GM21360 (cell line): ENCODE data around the gene CACHD1.

Source experiments
- ATAC-seq: cut with Tn5 transposase; IDR thresholded peaks from one replicate; pipeline ENCODE4 v1.9.1; 2021; ENCODE audit warnings: mild to moderate bottlenecking, moderate library complexity; ENCODE audit not compliant: unreplicated experiment

The CACHD1 gene

GRCh38 chr1:64519901-64520300 lies 50.0 kb downstream of the CACHD1 start:
- no peak for ATAC-seq

DNA sequence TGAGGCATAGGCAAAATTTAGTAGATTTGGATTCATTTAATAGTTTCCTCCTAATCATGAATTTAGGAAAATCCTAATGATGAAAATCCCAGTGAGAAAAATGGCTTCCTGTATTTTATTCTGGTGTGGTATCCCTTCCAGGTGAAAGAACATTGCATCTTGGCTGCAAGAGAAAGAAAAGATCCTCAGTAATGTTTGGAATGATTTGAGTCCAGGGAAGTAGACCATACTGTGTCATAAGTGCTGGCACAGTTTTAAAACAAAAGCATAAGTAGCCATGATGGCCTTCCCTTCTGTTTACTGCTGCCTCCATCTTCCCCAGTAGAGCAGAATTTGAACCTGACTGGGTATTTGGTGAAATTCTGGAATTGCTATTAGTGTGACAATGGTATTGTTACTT lies 52.8 kb downstream of the CACHD1 start:
- ATAC-seq: no peak

DNA sequence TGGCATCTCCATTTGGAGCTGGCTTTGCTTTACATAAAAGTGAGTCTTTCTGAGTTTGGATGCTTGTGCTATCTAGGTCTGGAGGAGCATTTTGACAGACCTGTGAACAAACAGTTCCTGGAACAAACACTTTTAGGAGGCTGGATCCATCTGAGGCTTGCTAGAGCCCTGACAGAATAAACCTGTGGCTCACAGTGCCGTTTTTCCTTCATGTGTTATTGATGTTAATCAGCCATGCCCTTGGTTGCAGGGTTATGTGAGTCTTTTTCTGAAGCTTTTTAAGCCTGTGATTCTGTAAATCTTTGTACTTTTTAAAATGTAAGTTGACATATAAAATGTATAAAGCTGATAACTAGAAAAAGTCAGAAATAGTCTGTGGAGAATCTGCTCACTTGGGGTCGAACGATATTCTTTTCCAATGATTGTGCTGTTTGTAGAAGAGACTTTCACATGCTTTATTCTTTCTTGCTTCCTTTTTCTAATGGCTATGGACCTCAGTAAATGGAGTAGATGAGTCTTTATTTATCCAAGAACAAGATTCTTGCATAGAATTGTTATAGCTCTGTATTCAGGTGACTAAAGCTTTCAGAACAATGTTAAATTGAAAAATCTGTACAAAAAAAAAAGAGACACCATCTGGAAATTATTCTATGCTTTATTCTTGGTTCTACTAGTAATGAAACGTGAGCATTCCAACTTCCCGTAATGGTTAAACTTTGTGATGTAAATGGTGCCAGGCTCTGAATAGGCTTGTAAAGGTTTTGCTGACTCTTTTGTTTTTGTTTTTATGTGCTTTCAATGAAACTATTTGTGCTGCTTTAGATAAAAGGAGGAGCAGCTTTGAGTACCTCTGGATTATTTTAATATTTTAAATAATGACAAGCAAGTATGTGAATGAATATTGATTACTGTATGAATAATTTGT lies 53.7 kb downstream of the CACHD1 start:
- ATAC-seq: no peak

- no peak for ATAC-seq
Observed at GRCh38 chr1:64524614-64525013, 54.7 kb downstream of the CACHD1 start.

DNA sequence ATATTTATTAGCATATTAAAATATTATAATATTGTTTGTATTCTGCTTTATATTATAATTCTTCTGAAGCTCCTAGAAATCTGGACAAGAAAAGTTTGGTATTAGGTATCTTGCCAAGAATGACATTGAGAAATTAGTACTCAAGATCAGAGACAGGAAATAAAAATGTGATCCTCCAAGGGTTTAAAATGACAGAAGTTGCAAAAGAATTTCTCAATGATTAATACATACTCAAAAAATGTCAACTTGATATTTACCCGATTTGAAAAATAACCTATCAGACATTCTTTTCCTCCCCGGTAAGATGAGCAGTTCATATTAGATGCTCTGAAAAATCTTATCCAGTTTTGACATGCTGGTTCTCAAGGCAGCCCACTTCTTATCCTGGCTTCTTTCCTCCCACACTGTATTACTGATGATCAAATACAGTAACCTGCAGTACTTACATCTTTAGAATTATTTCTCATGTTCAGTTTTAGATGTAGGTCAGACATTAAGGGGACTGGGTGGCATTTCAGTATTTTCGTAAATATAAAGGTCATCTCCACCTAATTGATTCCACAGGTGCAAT lies 55.3 kb downstream of the CACHD1 start:
- ATAC-seq: no peak

DNA sequence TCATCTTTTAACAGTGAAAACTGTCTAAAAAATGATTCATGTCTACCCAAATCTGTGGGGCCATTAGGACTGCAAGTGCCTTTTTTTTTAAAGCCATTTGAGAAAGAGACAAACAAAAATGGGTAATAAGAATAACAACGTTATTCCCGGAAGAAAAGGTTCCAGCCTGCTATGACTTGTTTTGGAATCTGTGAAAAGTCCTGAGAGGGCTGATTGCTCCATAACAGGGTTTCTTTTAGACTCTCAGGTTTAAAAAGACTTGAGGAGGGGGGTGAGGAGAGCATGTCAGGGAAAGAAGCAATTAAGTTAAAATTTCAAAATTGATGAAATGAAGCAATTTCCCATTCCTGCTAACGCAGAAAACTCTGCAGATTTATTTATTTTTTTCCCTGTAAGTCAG lies 56.4 kb downstream of the CACHD1 start:
- no peak for ATAC-seq

DNA sequence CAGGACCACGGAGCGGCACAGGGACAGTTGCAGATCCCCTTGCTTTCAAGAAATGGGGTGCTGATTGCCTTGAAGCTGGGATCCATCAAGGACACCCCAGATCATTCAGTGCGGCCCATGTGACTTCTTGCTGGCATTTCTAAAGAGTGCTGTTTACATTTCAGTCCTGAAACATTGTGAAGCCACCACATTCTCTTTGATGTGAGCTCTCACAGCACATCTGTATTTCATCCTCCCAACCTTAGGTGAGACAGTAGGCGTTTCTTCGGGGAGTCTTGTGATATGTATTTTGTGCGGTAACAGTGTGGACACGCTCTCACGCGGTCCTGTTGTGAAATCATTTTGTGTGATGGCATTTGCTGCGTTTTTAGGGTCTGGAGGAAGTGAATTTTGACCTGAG lies 57.2 kb downstream of the CACHD1 start:
- no peak for ATAC-seq

GRCh38 chr1:64527786-64528185 lies 57.9 kb downstream of the CACHD1 start:
- ATAC-seq: no peak

- no peak for ATAC-seq
Observed at GRCh38 chr1:64530969-64531692, 61.2 kb downstream of the CACHD1 start.

DNA sequence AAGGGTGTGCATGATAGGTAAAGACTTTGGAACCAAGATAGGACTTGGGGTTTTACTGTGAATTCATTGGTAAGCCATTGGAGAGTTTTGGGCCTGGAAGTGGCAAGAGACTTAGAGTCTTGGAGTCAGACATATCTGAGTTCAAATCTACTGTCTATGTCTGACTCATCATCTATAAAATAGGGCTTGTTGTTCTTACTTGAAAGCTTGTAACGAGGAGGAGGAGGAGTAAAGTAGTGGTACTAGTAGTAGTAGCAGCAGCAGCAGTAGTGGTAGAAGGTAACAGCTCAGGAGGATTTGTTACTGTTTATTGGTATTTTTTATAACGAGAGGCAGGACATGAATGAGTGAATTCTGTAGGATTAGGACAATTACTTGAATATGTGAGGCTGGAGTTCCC lies 62.7 kb downstream of the CACHD1 start:
- ATAC-seq: no peak

DNA sequence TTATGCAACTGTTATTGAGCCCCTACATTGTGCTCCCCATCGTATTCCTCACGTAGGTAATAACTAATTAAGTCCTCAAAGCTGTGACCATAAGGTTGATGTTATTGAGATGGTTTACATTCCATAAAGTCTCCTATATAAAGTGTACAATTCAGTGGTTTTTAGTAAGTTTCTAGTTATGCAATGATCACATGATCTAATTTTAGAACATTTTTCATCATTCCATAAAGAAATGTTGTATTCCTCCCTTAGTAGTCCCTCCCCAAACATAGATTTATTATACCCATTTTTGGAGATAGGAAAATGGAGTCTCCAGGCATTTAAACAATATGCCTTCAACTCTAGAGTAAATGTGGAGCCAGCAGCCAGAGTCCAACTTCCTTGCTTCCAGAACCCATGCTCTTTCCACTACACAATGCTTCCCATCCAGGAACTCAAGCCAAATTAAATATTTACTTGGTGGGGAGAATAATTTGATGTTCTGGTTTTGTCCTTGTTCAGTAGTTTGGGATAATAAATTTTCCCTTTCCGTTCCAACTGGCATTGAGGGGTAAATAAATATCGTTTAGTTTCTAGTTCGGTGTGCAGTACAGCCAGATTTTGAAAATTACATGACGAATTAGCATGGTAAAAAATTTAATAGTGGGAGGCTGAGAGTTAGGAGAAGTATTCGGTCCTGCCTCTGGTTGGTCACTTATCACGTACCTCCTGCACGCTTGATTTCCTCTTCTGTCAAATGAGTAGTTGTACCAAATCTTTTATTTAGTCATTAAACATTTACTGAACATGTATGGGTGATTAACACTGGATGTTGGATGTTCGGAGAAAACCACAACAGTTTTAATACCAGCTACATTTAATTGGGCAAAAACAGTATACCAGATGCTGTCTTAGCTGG lies 66.3 kb downstream of the CACHD1 start:
- ATAC-seq: no peak

GRCh38 chr1:64536836-64537490 lies 67.0 kb downstream of the CACHD1 start:
- no peak for ATAC-seq

DNA sequence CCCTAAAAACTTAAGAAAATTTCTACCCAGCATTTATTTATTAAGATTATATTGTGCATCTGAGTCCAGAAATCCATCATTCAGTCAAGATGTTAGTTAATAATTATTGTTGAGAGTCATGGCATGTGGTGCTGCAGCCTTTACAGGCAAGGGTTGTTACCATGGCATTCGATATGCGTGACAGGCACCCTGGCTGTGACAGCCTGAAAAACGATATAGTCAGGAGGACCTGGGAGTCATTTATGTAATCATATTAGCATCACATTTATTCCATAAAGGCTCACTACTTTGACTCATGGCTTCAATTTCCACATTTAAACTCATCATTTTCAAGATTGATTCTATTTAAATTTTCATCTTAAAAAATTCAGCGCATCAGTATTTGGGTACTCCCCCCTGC lies 68.0 kb downstream of the CACHD1 start:
- no peak for ATAC-seq

DNA sequence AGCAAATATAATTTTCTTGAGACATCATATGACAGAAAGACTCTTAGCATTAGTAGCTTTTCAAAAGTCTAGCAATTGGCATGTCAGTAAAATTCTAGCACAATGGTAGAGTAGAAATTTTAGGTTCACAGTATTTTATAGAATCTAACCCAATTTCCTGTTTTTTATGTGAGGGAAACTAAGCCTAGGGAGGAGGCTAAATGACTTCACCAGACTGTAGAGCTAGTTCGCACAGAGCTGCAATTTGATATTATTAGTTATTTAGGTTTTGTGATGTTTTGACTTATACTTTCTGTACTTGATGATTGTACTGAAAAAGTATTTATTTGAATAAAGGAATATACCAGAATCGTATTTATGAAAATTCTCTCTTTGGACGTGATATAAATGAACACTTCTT lies 68.5 kb downstream of the CACHD1 start:
- no peak for ATAC-seq

DNA sequence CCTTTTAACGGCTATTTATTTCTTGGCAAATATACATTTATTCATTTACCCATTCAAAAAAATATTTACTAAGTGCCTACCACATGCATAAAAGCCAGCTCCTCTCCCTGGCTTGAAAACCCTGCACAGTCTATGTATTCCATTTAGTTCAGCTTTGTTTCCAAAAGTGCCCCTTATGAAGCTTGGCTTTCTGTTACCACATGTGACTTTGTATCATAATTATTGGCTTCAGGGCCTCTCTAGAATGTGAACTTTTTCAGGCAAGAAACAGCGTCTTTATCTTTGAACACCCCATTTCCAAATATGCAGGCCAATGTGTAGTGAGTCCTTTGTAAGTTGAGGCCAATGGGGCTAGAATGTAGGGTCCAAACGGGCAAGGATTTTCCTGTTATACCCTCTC lies 69.4 kb downstream of the CACHD1 start:
- ATAC-seq: no peak

- no peak for ATAC-seq
Observed at GRCh38 chr1:64539781-64540218, 69.9 kb downstream of the CACHD1 start.

DNA sequence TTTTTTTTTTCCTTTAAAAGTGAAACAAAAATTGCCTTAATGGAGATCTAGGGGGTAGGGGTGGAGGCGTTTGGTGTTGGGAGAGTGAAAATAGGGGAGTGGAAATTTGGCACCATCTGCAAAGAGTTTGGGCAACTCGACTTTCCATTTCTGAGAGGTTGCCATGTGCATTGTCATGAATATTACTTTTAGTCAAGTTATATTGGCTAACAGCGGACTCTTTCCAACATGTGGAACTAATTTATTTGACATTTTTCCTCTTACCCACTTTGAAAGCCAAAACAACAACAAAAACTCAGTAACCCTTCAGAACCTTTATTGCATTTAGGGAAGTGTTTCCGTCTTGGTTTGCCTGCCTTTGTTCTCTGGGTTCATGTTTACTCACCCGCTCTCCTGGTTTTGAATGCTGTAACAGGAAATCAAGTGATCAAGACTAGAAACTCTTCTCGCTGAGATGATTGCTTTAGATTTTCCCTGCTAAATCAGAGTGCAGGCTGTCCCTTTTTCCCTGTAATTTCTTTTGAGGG lies 70.4 kb downstream of the CACHD1 start:
- no peak for ATAC-seq

GRCh38 chr1:64542118-64542517 lies 72.2 kb downstream of the CACHD1 start:
- no peak for ATAC-seq

DNA sequence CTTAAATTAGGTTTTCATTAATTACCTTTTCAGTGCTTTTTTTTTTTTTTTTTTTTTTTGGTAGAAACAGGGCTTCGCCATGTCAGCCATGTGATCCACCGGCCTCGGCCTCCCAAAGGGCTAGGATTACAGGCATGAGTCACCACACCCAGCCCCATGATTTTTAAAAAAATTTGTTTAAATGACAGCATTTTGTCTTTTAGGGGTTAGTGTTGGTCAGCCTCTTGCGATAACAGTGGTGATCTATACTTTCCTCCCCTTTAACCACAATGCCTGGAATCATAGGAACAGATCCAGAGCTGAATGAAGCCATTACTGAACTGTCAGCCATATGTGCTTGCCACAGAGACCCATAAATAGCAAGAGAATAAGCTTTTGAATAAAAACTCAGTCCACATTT lies 73.9 kb downstream of the CACHD1 start:
- ATAC-seq: no peak
